Cerebellar nuclear complex (tissue), 1 donor: ENCODE measurements around the gene CD58.
"Not testable (repeated sequence)": the region's sequence is repeated elsewhere in the genome, so short reads cannot be mapped to it uniquely, and the experiment has no call there.

ENCODE experiments used
- DNase-seq, 2 experiments: peaks; one replicate each; lab custom pipeline; 2025; lab: John Stamatoyannopoulos, UW

Gene CD58

DNA sequence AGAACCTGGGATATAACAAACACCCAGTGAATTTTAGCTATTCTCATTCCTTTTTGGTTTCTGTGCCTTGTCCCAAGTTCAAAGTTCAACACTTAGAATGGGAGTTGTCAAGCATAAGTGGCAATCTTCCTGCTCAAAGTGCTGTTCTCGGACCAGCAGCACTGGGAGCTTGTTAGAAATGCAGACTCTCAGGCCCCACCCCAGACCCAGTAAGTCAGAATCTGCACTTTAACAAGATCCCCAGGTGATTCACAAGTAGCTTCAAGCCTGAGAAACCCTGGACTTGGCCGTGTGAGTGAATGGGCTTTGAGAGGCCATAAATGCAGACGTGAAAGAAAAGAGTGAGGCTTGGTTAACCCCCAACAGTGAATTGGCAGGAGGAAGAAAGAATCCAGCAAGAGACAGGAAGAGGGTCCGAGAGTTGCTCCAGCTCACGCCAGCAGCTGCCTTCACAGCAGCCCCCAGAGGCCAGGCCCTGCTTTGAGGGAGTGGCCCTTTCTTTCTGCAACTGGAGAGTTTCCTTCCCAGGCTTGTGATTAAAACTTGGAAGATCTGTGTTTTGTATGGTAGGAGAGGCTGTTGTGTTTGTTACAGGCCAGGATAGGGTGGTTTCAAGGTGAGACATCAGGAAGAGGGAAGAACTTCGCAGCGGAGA is 21.3 kb upstream of the CD58 start:
- DNase-seq: not testable (repeated sequence)

DNA sequence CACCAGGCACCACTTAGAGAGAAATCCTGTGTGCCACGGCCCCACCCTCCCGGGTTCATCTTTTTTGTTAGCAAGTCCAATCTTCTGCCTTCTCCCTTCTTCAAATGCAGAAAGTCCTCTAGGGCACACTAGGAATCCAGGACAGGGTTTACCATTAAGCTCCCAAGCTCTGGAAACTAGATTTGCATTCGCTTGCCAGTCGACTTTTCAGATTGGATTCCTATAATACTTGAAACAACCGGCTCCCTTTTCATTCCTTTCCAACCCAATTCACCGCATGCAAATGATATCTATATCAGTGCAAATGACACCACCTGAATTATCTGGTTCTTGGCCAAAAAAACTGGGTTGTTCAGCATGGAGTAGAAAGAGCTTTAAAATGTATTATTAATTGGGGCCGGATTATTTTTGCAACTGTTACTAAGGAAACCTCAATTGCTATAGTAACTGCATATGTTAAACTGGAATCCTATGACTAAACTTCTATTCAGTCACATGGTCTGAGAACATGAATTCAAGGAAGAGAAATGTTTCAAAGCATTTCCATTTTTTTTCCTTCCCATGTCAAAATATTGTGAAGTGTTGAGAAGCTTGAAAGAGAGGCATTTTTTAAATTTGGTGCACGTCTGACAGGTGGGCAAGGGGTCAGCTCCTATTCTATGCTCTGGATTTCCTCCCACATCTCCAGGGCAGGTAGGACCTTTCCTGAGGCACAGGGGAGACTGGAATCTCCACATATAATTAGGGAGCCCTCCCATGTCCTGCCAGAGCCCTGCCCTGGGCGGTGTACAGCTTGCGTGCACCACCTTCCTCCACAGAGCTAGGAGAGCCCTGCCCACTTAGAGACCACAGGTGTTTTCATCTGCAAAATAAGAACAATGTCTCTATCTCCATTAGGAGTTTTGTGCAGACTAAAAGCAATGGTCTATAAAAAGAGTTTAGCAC is 20.5 kb upstream of the CD58 start:
- DNase-seq: not testable (repeated sequence)

DNA sequence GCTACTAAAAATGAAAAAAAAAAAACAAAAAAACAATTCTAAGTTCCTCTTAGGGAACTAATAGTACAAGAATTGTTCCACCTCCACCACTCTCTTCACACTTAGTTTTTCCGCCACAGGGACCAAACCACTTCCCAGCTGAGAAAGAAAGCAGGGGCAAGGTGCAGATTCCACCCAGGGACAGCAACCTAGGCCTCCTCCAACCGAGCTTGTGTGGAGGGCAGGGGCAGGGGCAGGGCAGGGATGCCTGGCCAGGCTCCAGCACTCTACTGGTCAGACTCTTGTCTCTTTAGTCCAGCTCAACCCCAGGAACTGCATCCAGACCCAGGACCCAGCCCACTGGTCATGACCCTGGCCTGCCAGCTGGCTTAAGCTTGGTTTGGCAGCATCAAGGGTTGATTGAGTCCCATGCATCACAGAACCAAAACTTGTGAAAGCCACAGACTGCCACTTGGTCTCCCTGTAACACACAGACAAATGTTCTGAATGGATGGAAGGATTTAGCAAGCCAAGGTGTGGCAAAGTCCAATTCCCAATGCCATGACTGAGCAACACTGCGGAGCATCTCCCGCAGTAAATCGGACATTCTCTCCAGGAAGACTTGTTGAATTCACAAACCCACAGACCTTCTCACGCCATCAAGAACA is 19.7 kb upstream of the CD58 start:
- not testable (repeated sequence) for DNase-seq

DNA sequence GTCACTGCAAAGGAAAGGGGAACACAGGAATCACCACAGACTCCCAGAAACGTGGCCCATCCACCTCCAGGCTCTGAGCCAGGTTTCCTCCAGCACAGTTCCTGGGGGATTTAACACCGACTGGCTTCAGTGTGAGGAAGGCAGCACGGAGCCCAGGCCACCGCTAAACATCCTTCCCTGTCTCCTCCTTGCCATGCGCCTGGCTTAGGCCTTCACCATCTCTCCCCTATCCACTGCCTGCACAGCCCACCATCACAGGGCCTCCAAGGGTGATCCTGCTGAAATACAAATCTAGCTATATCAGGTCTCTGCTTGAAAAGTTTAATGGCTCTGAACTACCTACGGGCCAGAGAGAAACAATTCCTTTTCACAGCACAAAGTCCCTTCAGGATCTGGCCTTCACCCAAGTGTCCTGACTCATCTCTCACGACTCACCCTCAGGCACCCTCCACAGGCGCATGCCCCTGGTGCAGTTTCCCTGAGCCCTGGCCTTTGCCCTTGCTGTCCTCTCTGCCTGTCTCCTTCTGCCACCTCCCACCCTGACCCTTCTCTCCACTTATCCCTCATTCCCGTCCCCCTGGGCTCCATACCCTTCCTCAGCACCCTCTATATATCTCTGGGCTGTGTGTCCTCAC is 18.4 kb upstream of the CD58 start:
- not testable (repeated sequence) for DNase-seq

DNA sequence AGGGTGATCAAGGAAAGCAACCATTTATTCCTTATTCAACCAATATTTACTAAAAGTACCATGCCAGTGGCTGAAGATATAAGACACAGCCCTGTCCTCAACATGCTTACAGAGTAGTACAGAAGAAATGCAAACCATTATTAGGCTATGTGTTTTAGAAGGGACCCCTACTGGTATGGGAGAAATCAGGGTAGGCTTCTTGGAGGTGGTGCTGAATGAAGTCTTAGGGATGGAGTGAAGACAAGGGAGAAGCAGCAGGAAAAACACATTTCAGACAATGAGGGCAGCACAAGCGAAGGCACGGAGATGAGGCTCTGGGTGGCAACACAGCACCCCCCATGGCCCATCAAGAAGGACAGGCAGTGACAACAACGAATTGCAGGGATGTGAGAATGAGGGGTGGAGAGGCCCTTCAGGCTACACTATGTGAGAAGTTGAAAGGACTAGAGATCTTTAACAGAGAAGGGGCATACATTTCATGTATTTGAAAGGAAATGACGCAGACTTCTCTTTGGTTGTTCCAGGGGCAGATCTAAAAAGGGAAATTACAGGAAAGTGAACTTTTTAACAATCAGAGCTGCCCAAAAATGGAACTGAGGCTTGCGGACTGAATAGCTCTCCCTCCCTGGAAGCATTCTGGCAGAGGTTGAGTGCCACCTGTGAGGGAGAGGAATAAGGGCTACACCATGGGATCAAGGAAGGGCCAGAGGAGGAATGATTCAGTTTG is 16.8 kb upstream of the CD58 start:
- DNase-seq: no peak

GRCh38 chr1:116586741-116587143 is 15.9 kb upstream of the CD58 start:
- no peak for DNase-seq

DNA sequence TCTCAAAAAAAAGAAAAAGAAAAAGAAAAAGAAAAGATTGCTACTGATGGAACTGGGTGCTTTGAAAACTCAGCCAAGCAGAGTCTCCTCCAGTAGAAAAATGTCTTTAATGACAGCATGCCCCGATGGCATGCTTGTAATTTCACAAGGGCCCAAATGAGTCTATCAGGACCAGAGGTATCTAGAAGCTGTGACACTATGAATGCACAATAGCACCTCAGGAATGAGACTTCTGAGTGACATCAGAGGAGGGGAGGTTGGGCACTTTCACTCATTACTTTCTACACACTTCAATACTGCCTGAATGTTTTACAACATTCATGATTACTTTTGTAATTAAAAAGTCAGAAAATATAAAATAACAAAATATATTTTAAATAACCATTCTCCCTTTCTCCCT is 15.1 kb upstream of the CD58 start:
- DNase-seq: no peak

- no peak for DNase-seq
Measured at GRCh38 chr1:116581323-116581885, 10.6 kb upstream of the CD58 start.

DNA sequence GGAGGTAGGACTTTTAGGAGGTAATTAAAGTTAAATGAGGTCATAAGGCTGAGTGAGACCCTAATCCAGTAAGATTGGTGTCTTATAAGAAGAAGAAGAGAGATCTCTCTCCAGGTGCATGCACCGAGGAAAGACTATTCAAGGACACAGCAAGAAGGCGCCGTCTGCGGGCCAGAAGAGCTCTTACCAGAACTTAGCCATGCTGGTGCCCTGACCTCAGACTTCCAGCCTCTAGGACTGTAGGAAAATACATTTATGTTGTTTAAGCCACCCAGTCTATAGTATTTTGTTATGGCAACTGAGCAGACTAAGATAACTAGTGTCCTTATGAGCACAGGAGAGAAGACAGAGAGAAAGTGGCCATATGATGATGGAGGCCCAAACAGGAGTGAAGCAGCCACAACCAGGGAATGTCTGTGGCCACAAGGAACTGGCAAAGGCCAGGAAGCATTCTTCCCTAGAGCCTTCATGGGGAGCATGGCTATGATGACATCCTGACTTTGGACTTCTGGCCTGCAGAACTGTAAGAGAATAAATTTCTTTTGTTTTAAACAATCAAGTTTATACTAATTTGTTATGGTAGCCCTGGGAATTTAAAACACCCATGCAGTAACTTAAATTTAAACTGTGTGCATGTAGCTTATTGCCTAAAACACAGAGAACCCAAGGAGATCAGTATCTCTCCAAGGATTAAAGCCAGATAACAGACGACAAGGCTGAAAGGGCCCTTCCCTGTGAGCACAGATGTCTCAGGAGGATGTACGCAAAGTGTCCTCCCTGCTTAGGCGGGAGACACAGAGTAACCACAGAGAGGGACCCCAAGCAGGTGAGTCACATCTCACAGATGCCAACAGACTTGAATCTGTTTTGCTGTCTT is 9.9 kb upstream of the CD58 start:
- no peak for DNase-seq

DNA sequence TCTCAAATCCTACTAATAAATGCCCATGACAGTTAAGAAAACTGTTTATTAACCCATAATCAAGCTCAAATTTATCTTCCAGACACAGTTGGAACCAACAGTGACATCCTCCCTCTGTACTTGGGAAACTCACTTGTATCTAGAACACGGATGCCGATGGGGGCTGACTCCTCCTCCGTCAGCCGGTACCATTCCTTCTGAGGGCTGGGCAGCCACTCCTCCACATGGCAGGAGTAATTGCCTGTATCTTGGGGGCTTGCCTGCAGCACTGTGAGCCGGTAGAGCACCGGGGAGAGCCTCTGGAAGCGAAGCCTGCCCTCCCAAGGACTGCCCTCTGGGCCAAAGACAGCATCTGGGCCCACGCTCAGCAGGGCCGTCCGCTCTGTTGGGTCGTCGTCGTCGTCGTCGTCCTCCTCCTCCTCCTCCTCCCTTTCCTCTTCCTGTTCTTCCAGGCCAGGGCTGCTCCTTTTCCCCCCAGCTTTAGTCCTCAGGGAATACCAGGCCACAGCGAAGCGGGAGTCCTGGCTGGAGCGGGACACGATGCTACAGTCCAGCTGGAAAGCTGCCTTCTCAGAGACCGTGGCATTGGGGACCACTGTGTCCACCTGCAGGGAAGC is 8.5 kb upstream of the CD58 start:
- no peak for DNase-seq

DNA sequence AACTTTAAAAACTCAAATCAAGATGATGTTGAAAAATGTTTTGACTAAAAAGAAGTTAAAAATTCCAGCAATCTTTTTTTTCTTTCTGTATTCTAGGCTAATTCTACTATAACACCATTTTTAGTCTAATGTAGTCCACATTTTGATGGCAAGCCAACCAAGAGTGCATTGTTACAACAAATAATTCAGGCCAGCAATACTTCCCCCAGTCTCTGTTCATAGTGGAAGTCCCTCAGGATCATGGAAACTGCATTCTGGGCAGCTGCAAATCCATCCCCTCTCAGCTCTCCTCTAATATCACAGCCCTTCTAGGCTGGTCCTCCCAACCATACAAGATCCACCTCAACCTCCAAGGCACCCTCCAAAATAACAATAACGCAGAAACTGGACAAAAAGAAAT is 7.8 kb upstream of the CD58 start:
- no peak for DNase-seq

- no peak for DNase-seq
Measured at GRCh38 chr1:116577759-116578314, 7.0 kb upstream of the CD58 start.

DNA sequence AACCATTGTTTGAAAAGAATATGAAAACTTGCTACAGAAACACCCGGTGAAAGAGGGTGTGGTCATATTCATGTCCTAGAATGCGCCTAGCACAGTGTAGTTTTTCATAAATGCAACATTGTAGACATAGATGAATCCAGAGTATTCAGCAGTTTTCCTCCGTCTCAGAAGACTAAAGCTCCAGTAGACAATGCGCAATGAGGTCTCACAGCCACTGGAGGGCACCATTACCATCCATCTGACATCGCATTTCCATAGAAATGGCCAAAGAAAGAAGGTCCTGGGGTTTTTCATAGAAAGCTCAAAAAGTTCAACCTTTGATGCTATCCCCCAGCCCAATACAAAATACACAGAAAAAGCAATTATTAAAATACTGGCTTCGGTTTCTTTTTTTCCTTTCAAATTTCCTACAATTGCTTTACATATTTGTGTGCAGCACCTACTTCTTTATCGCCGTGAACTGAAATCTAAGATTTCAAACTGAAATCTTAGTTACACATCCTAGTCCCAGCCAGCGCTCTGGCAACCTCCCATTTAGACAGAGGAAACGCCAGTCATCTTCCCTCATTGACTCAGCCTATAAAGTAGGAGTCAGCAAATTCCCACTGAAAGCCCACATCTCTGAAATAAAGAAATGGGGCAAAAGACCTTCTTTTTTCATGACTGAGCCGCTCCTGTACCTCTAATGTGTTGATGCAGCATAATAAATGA is 3.9 kb upstream of the CD58 start:
- no peak for DNase-seq

DNA sequence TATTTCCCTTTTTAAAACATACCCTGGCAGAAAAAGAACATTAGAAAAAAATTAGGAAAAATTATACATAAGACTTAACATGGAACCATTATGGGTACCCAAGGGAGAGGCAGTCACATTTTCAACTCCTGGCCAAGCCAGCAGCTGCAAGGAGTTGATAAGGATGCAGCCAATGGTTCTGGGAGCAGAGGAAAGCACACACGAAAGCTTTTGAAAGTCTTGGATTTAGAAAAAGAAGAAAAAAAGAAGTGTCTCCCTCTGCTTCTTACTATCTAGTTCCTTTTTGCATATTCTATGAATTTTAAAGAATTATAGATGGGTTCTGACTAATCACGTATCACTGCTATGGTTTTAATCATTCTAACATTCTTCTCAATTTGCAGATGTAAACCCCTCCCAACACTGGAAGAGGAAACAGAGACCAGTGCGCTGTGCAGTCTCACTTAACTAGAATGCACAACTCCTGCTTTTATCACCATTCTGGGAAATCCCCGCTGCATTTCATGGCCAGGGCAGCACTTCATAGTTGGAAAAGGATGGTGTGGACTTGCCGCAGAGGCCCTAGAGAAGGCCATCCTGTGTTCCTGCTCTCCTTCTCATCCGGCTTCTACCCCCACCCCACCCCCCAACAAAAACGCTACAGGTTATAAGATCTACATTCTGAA is 2.7 kb upstream of the CD58 start:
- no peak for DNase-seq

GRCh38 chr1:116572771-116573430 is 2.1 kb upstream of the CD58 start:
- no peak for DNase-seq

DNA sequence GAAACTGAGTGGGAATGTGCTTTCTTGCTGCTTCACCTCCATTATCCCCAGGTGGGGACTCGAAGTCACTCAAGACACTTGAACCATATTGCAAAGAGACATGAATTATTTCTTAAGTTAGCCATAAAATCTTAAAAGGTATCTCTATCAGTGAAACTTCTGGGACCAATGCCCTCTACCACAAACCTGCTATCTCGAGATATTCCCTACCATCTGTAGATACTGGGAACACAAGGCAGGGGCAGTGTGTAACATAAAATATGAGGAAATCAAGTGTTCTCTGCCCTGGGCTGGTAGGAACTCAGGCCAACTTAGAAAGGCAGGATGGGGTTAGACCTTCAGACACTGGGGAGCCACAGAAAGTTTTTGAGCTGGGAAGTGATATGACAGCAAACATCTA is 1.3 kb upstream of the CD58 start:
- no peak for DNase-seq

- DNase-seq: no peak
Measured at GRCh38 chr1:116571215-116571919, 541 bp upstream of the CD58 start.
